ENCODE results near the gene GFRA3.

GFRA3 gene

DNA sequence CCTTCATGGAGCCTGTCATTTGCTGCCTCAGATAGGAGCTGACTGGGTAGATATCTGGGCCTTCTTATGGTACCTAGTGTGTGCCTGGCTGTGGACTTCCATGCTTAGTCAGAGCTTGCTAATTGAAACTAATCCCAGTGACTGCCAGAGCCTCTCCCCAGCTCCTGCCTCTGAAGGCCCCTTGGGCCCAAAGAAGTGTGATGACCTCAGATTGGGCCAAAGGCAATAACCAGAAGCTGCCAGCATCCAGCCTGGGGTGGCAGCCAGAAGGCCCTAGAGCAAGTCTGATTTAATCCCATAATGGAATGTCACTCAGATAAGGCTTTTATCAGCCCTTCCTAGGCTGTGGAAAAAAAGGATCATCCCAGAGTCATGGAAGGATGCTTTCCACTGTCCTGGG, 44.2 kb downstream of the GFRA3 start (continued):
- TF ChIP-seq SALL2 (tag by site-specific recombination; IDR thresholded peaks at IDR 0.05; ENCODE audit: borderline replicate concordance) (no peak), ZNF626 (tag by site-specific recombination; IDR thresholded peaks at IDR 0.05) (no peak), ZNF37A (tag by site-specific recombination; IDR thresholded peaks at IDR 0.05) (no peak), ZNF596 (tag by site-specific recombination; IDR thresholded peaks at IDR 0.05) (no peak), ZNF394 (tag by site-specific recombination; IDR thresholded peaks at IDR 0.05; ENCODE audit: borderline replicate concordance) (no peak), ZNF140 (tag by site-specific recombination; IDR thresholded peaks at IDR 0.05) (no peak), ZNF658 (tag by site-specific recombination; IDR thresholded peaks at IDR 0.05) (no peak), SCRT2 (tag by site-specific recombination; IDR thresholded peaks at IDR 0.05) (no peak), MZF1 (tag by site-specific recombination; IDR thresholded peaks at IDR 0.05; ENCODE audit: borderline replicate concordance) (no peak), ZNF155 (tag by site-specific recombination; IDR thresholded peaks at IDR 0.05) (no peak), ZNF24 (tag by site-specific recombination; IDR thresholded peaks at IDR 0.05) (no peak), HOXD13 (CRISPR knock-in tag; IDR thresholded peaks at IDR 0.05; ENCODE audit: borderline replicate concordance) (no peak), KLF7 (tag by site-specific recombination; IDR thresholded peaks at IDR 0.05; ENCODE audit: borderline replicate concordance) (no peak), ZNF670 (tag by site-specific recombination; IDR thresholded peaks at IDR 0.05; ENCODE audit: low read depth) (no peak), ZNF341 (tag by site-specific recombination; IDR thresholded peaks at IDR 0.05; ENCODE audit: low read depth) (no peak; the same call in 1 of the 2 replicates), ZNF221 (tag by site-specific recombination; IDR thresholded peaks at IDR 0.05; ENCODE audit: borderline replicate concordance) (no peak), ZNF548 (tag by site-specific recombination; IDR thresholded peaks at IDR 0.05) (no peak), ZNF248 (tag by site-specific recombination; IDR thresholded peaks at IDR 0.05) (no peak), ZNF549 (tag by site-specific recombination; IDR thresholded peaks at IDR 0.05) (no peak), GLIS2 (tag by site-specific recombination; IDR thresholded peaks at IDR 0.05) (peak; percentile 42; the same call in 1 of the 2 replicates), ZNF837 (tag by site-specific recombination; IDR thresholded peaks at IDR 0.05) (no peak), HOXC10 (CRISPR knock-in tag; IDR thresholded peaks at IDR 0.05) (no peak), ZNF184 (tag by site-specific recombination; IDR thresholded peaks at IDR 0.05) (peak; percentile 82; the same call in 1 of the 2 replicates), ZNF239 (tag by site-specific recombination; IDR thresholded peaks at IDR 0.05) (no peak), ZNF768 (tag by site-specific recombination; IDR thresholded peaks at IDR 0.05) (no peak)
- TF ChIP-seq, protein P1, sequence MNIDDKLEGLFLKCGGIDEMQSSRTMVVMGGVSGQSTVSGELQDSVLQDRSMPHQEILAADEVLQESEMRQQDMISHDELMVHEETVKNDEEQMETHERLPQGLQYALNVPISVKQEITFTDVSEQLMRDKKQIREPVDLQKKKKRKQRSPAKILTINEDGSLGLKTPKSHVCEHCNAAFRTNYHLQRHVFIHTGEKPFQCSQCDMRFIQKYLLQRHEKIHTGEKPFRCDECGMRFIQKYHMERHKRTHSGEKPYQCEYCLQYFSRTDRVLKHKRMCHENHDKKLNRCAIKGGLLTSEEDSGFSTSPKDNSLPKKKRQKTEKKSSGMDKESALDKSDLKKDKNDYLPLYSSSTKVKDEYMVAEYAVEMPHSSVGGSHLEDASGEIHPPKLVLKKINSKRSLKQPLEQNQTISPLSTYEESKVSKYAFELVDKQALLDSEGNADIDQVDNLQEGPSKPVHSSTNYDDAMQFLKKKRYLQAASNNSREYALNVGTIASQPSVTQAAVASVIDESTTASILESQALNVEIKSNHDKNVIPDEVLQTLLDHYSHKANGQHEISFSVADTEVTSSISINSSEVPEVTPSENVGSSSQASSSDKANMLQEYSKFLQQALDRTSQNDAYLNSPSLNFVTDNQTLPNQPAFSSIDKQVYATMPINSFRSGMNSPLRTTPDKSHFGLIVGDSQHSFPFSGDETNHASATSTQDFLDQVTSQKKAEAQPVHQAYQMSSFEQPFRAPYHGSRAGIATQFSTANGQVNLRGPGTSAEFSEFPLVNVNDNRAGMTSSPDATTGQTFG (tag by site-specific recombination; IDR thresholded peaks at IDR 0.05; ENCODE audit: borderline replicate concordance): no peak
- TF ChIP-seq, protein P2, sequence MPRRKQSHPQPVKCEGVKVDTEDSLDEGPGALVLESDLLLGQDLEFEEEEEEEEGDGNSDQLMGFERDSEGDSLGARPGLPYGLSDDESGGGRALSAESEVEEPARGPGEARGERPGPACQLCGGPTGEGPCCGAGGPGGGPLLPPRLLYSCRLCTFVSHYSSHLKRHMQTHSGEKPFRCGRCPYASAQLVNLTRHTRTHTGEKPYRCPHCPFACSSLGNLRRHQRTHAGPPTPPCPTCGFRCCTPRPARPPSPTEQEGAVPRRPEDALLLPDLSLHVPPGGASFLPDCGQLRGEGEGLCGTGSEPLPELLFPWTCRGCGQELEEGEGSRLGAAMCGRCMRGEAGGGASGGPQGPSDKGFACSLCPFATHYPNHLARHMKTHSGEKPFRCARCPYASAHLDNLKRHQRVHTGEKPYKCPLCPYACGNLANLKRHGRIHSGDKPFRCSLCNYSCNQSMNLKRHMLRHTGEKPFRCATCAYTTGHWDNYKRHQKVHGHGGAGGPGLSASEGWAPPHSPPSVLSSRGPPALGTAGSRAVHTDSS (tag by site-specific recombination; IDR thresholded peaks at IDR 0.05): no peak
- TF ChIP-seq, protein P3, sequence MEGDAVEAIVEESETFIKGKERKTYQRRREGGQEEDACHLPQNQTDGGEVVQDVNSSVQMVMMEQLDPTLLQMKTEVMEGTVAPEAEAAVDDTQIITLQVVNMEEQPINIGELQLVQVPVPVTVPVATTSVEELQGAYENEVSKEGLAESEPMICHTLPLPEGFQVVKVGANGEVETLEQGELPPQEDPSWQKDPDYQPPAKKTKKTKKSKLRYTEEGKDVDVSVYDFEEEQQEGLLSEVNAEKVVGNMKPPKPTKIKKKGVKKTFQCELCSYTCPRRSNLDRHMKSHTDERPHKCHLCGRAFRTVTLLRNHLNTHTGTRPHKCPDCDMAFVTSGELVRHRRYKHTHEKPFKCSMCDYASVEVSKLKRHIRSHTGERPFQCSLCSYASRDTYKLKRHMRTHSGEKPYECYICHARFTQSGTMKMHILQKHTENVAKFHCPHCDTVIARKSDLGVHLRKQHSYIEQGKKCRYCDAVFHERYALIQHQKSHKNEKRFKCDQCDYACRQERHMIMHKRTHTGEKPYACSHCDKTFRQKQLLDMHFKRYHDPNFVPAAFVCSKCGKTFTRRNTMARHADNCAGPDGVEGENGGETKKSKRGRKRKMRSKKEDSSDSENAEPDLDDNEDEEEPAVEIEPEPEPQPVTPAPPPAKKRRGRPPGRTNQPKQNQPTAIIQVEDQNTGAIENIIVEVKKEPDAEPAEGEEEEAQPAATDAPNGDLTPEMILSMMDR (tag by site-specific recombination; IDR thresholded peaks at IDR 0.05): no peak
- TF ChIP-seq, protein P4, sequence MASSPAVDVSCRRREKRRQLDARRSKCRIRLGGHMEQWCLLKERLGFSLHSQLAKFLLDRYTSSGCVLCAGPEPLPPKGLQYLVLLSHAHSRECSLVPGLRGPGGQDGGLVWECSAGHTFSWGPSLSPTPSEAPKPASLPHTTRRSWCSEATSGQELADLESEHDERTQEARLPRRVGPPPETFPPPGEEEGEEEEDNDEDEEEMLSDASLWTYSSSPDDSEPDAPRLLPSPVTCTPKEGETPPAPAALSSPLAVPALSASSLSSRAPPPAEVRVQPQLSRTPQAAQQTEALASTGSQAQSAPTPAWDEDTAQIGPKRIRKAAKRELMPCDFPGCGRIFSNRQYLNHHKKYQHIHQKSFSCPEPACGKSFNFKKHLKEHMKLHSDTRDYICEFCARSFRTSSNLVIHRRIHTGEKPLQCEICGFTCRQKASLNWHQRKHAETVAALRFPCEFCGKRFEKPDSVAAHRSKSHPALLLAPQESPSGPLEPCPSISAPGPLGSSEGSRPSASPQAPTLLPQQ (tag by site-specific recombination; IDR thresholded peaks at IDR 0.05): peak; percentile 64
- TF ChIP-seq, protein P5, sequence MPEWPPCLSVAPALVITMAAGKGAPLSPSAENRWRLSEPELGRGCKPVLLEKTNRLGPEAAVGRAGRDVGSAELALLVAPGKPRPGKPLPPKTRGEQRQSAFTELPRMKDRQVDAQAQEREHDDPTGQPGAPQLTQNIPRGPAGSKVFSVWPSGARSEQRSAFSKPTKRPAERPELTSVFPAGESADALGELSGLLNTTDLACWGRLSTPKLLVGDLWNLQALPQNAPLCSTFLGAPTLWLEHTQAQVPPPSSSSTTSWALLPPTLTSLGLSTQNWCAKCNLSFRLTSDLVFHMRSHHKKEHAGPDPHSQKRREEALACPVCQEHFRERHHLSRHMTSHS (tag by site-specific recombination; IDR thresholded peaks at IDR 0.05): no peak
- TF ChIP-seq, protein P6, sequence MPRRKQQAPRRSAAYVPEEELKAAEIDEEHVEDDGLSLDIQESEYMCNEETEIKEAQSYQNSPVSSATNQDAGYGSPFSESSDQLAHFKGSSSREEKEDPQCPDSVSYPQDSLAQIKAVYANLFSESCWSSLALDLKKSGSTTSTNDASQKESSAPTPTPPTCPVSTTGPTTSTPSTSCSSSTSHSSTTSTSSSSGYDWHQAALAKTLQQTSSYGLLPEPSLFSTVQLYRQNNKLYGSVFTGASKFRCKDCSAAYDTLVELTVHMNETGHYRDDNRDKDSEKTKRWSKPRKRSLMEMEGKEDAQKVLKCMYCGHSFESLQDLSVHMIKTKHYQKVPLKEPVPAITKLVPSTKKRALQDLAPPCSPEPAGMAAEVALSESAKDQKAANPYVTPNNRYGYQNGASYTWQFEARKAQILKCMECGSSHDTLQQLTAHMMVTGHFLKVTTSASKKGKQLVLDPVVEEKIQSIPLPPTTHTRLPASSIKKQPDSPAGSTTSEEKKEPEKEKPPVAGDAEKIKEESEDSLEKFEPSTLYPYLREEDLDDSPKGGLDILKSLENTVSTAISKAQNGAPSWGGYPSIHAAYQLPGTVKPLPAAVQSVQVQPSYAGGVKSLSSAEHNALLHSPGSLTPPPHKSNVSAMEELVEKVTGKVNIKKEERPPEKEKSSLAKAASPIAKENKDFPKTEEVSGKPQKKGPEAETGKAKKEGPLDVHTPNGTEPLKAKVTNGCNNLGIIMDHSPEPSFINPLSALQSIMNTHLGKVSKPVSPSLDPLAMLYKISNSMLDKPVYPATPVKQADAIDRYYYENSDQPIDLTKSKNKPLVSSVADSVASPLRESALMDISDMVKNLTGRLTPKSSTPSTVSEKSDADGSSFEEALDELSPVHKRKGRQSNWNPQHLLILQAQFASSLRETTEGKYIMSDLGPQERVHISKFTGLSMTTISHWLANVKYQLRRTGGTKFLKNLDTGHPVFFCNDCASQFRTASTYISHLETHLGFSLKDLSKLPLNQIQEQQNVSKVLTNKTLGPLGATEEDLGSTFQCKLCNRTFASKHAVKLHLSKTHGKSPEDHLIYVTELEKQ (tag by site-specific recombination; IDR thresholded peaks at IDR 0.05; ENCODE audit: borderline replicate concordance): peak; percentile 49; the same call in 1 of the 2 replicates

All from HEK293 (cell line).